CD4-positive, alpha-beta T cell (primary cell): ENCODE measurements around the gene ADAM8. TPM values are rescaled to one million over a fixed set of nuclear protein-coding genes. Genes with fewer than 3 reads are reported as not detected.

ENCODE experiments used
- ATAC-seq: fragments of 200-7000 bp; cut with Tn5 transposase; one replicate; pipeline ENCODE4 v1.10.0; 2022; ENCODE audit warnings: mild to moderate bottlenecking; ENCODE audit not compliant: poor library complexity
- CTCF ChIA-PET: fragments of 350-600 bp; sonication (Branson Sonifier 250); formaldehyde crosslinking; loops from one replicate; lab custom pipeline; 2021; ENCODE audit warnings: antibody characterized with exemption, inconsistent platforms; lab: Charles Lee
- POLR2A ChIA-PET: fragments of 350-600 bp; sonication (Branson Sonifier 250); formaldehyde crosslinking; loops from one replicate; lab custom pipeline; 2021; ENCODE audit warnings: antibody characterized with exemption, inconsistent platforms; lab: Charles Lee
- DNase-seq, 14 experiments: peaks; one replicate each; pipeline ENCODE4 v3.0.0-alpha.2; 2013 to 2020; ENCODE audit warnings: mixed read lengths in 2 of 14
- H3K27ac ChIP-seq, 2 donors: one replicate each; pipeline versions ENCODE4 v1.5.1 to v1.7.0; 2013; ENCODE audit warnings: low read length in 2 of 2, low read depth in 1 of 2, mild to moderate bottlenecking in 1 of 2
- H3K27me3 ChIP-seq, 2 experiments: 1 replicate in 1 of 2; 2 replicates in 1 of 2; pipeline versions ENCODE4 v1.6.1 to v1.7.0; 2013; ENCODE audit warnings: low read length in 2 of 2, control low read depth in 1 of 2, mild to moderate bottlenecking in 1 of 2, moderate library complexity in 1 of 2; ENCODE audit not compliant: insufficient read depth in 2 of 2, control insufficient read depth in 1 of 2
- H3K36me3 ChIP-seq: one replicate; pipeline ENCODE4 v1.6.1; 2013; ENCODE audit warnings: low read length, control low read depth; ENCODE audit not compliant: insufficient read depth
- H3K4me1 ChIP-seq: one replicate; pipeline ENCODE4 v1.6.1; 2013; ENCODE audit warnings: low read length, control low read depth; ENCODE audit not compliant: insufficient read depth
- H3K4me3 ChIP-seq: one replicate; pipeline ENCODE4 v1.5.1; 2013; ENCODE audit warnings: mild to moderate bottlenecking, low read length, moderate library complexity
- H3K9me3 ChIP-seq, 2 experiments: 1 replicate in 1 of 2; 2 replicates in 1 of 2; pipeline versions ENCODE4 v1.6.1 to v1.7.0; 2013; ENCODE audit warnings: low read length in 2 of 2, mild to moderate bottlenecking in 2 of 2, control low read depth in 1 of 2, moderate library complexity in 1 of 2; ENCODE audit not compliant: control insufficient read depth in 1 of 2, insufficient read depth in 1 of 2
- H3K27ac Mint-ChIP-seq: one replicate; pipeline ENCODE4 v1.8.0; 2020; ENCODE audit warnings: mixed read lengths
- H3K27me3 Mint-ChIP-seq: one replicate; pipeline ENCODE4 v1.8.0; 2021; ENCODE audit warnings: mixed read lengths
- H3K36me3 Mint-ChIP-seq: one replicate; pipeline ENCODE4 v1.8.0; 2021; ENCODE audit warnings: low read depth, mixed read lengths
- H3K4me1 Mint-ChIP-seq: one replicate; pipeline ENCODE4 v1.8.0; 2021; ENCODE audit warnings: low read depth, mixed read lengths
- H3K4me3 Mint-ChIP-seq: one replicate; pipeline ENCODE4 v1.8.0; 2020; ENCODE audit warnings: mild to moderate bottlenecking, mixed read lengths
- H3K9me3 Mint-ChIP-seq: one replicate; pipeline ENCODE4 v1.8.0; 2020; ENCODE audit warnings: mixed read lengths
- CTCF ChIP-seq: fragments of 200-600 bp; IDR thresholded peaks from one replicate; pipeline ENCODE4 v1.8.0; 2022; ENCODE audit warnings: antibody characterized with exemption, mild to moderate bottlenecking
- intact Hi-C, 2 experiments: fragments of 100-400 bp; cut with DNase I in 1 of 2; cut with micrococcal nuclease in 1 of 2; formaldehyde crosslinking; loops; one replicate each; pipeline versions ENCODE4 v1.15.1 to v1.9.0; 2023 to 2025; cut with DNase I, micrococcal nuclease
- total RNA-seq, 174 experiments: library from RNA in 2 of 174; stranded (reverse) in 2 of 174; gene quantifications; one replicate each; pipeline ENCODE4 v1.2.3 and lab custom pipeline; 2021 to 2026

The ADAM8 gene
- total RNA-seq, 2 experiments from 2014 or later, result 95.6 to 95.9 TPM

GRCh38 chr10:133302230-133302629, 25.6 kb upstream of the ADAM8 start:
- DNase-seq, result no peak
- Histone ChIP-seq H3K36me3 (peaks cover 64% of the 10 kb centered on the region), H3K27ac (no peak overlapping the region), H3K27me3 (no peaks in the 10 kb centered on the region), H3K4me3 (no peak overlapping the region), H3K4me1 (peaks cover 23% of the 10 kb centered on the region), H3K9me3 (no peaks in the 10 kb centered on the region)
- no peak overlapping the region for H3K4me3 Mint-ChIP-seq
- no peak for ATAC-seq
- H3K9me3 Mint-ChIP-seq, result no peaks in the 10 kb centered on the region
- peaks cover 15% of the 10 kb centered on the region for H3K4me1 Mint-ChIP-seq
- no peak for TF ChIP-seq CTCF
- ChIA-PET POLR2A (no interaction called here), CTCF (no interaction called here)
- H3K27me3 Mint-ChIP-seq, result no peaks in the 10 kb centered on the region
- no peak overlapping the region for H3K27ac Mint-ChIP-seq
- intact Hi-C loops, result no loop called here
- peaks cover 67% of the 10 kb centered on the region for H3K36me3 Mint-ChIP-seq

- TF ChIP-seq CTCF, result no peak
- intact Hi-C loops, result no loop called here
- POLR2A ChIA-PET, result no interaction called here
Observed at GRCh38 chr10:133299738-133300137, 23.1 kb upstream of the ADAM8 start.

GRCh38 chr10:133299224-133299623, 22.6 kb upstream of the ADAM8 start:
- Histone ChIP-seq H3K27ac (no peak overlapping the region), H3K4me3 (no peak overlapping the region), H3K36me3 (peaks cover 83% of the 10 kb centered on the region), H3K9me3 (no peaks in the 10 kb centered on the region), H3K27me3 (no peaks in the 10 kb centered on the region), H3K4me1 (peaks cover 9% of the 10 kb centered on the region)
- DNase-seq (no peak), ATAC-seq (no peak)
- H3K9me3 Mint-ChIP-seq, result no peaks in the 10 kb centered on the region
- intact Hi-C loops, result no loop called here
- H3K27ac Mint-ChIP-seq, result no peak overlapping the region
- POLR2A ChIA-PET, result no interaction called here
- H3K36me3 Mint-ChIP-seq, result peaks cover 86% of the 10 kb centered on the region
- H3K27me3 Mint-ChIP-seq, result no peaks in the 10 kb centered on the region
- H3K4me3 Mint-ChIP-seq, result no peak overlapping the region
- TF ChIP-seq CTCF, result no peak
- H3K4me1 Mint-ChIP-seq, result no peaks in the 10 kb centered on the region
- CTCF ChIA-PET, result interaction anchor here (1.8 kb wide), 1 partner anchor 9 kb away, joined by 4 read pairs; no protein-coding TSS in a partner anchor

More at GRCh38 chr10:133299738-133300137, 23.1 kb upstream of the ADAM8 start:
- CTCF ChIA-PET, result interaction anchor here (1.8 kb wide), 1 partner anchor 8 kb away, joined by 4 read pairs; no protein-coding TSS in a partner anchor
- Mint-ChIP-seq H3K27ac (no peak overlapping the region), H3K4me1 (no peaks in the 10 kb centered on the region), H3K36me3 (peaks cover 84% of the 10 kb centered on the region), H3K27me3 (no peaks in the 10 kb centered on the region), H3K9me3 (no peaks in the 10 kb centered on the region), H3K4me3 (no peak overlapping the region)
- ATAC-seq, result no peak
- peaks cover 78% of the 10 kb centered on the region for H3K36me3 ChIP-seq
- DNase-seq, result no peak
- H3K4me1 ChIP-seq, result peaks cover 11% of the 10 kb centered on the region
- H3K27ac ChIP-seq, result no peak overlapping the region
- H3K4me3 ChIP-seq, result no peak overlapping the region
- no peaks in the 10 kb centered on the region for H3K9me3 ChIP-seq
- H3K27me3 ChIP-seq, result no peaks in the 10 kb centered on the region
